Activated CD4-positive, alpha-beta T cell treated with anti-CD3 and anti-CD28 coated beads, Interleukin-2, amount 50 U/mL, for 24 hours (primary cell): ENCODE results near the gene BCAT1.
"Not testable (repeated sequence)": the region's sequence is repeated elsewhere in the genome, so short reads cannot be mapped to it uniquely, and the experiment has no call there.

Experiments
- DNase-seq, 2 donors: peaks; one replicate each; pipeline ENCODE4 v3.0.0-alpha.2; 2020; ENCODE audit warnings: low read depth in 1 of 2, low spot score in 1 of 2

The BCAT1 gene

DNA sequence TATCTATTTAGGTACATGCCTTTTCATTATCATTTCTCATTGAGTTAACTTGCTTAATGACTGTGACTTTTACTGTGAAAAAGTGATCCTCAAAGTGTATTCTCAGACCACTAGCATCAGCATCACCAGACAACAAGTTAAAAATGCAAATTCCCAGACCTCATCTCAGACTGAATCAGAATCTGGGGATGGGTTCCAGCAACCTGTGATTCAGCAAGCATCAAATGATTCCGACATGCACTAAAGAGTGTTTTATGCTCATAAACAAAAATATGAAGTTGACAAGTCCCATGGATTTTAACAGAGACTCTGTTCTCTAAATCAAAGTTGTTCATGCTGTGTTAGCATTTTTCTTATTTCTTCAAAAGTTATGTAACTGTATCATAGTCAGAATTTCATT is 130.6 kb downstream of the BCAT1 start:
- no peak for DNase-seq

DNA sequence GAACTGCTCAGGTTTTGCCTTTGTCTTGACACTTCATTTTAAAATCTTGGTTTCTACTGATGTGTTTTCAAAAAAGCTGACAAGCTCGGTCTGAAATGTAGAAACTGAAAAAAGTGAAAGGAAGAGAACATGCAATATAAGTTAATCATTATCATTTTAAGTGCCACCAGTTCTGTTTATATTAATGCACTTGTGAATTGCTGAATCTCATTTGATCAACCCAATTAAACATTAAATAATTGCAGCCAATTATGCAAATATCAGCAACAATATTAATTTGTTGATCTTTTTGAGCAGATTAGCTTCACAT is 133.8 kb downstream of the BCAT1 start:
- DNase-seq: no peak

DNA sequence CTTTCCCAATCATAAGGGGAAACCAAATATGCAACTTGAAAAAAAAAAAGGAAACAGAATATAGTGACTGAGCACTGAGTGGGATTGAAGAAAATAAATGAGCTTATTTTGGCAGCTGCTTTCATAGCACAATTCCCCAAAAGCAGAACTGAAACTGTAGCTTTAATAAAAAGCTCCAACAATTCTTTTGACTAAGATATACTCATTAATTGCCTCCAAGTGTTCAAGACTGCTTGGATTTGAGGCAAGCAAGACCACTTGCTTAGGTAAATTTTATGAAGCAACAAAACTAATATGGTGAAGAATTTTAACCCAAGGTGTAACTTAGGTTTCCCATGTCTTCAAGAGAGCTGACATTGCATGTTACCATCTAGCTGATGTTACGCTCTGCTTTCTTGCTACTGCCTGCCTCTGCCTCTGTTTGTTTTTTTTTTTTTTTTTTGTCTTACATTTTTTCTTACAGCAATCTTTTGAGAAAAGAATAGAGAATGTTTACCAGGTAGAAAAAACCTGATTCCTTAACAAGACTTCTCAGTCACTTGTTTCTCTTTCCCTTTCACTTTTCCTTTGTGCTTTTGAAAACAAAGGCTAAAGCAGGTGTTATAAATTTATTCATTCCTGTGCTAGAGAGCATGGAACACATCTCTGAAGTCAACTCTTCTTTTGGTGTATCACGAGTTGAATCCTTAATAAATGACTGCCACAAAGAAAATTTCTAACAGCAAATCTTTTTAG is 134.4 kb downstream of the BCAT1 start:
- DNase-seq: no peak

DNA sequence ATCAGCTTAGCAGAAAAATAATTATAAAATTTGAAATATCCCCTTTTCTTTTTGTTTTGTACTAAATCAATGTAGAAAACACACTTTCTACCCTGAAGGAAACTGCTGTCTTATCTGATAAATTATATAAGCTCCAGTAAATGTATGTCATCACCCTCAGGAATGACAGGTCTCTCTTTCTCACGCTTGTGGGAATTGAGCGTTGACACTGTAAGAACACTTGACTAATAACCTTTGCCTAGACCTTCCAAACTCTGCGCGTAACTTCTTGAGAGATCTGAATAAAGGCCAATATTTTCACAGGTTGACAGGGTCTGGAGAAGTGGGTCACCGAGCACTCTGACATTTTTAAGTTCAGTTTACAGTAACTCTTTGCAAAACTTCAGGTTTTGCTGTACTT is 138.5 kb downstream of the BCAT1 start:
- DNase-seq: no peak

DNA sequence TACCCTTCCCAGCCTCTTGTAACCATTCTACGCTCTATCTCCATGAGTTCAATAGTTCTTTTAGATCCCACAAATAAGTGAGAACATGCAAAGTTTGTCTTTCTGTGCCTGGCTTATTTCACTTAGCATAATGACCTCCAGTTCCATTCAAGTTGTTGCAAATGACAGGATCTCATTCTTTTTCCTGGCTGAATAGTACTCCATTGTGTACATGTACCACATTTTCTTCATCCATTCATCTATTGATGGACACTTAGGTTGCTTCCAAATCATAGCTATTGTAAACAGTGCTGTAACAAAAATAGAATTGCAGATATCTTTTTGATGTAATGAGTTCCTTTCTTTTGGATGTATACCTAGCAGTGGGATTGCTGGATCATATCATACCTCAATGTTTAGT is 139.6 kb downstream of the BCAT1 start:
- not testable (repeated sequence) for DNase-seq

DNA sequence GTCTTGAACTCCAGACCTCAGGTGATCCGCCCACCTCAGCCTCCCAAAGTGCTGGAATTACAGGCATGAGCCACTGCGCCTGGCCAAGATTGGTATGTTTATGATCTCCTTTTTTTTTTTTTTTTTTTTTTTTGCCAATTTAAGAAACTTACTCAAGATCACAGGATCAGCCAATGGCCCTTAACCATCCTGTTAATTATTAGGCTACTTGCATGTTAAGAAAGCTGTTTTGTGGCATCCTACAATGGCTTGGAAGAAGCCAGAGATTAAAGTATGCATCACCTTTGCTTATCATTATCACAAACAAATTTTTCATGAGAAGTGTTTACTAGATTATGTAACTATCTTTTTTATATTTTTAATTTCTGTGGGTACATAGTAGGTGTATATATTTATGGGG is 140.2 kb downstream of the BCAT1 start:
- no peak for DNase-seq

DNA sequence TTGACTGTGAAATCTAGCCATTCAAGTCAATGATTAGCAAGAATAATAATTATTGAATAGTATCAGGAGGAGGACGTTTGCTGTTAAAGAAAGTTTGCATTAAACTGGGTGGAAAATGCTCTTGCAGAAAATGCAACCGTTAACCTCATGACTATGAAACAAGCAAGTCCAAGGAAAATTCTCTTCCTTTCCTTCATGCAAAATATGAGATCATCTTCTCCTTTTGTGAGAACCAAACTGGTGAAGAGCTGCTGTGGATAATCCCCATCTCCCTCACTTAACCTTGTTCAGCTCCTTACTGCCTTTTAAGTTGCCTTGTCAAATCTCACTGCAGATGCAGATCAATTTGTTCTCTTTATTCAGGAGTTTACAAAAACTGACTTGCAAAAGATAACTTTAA is 142.5 kb downstream of the BCAT1 start:
- DNase-seq: no peak

DNA sequence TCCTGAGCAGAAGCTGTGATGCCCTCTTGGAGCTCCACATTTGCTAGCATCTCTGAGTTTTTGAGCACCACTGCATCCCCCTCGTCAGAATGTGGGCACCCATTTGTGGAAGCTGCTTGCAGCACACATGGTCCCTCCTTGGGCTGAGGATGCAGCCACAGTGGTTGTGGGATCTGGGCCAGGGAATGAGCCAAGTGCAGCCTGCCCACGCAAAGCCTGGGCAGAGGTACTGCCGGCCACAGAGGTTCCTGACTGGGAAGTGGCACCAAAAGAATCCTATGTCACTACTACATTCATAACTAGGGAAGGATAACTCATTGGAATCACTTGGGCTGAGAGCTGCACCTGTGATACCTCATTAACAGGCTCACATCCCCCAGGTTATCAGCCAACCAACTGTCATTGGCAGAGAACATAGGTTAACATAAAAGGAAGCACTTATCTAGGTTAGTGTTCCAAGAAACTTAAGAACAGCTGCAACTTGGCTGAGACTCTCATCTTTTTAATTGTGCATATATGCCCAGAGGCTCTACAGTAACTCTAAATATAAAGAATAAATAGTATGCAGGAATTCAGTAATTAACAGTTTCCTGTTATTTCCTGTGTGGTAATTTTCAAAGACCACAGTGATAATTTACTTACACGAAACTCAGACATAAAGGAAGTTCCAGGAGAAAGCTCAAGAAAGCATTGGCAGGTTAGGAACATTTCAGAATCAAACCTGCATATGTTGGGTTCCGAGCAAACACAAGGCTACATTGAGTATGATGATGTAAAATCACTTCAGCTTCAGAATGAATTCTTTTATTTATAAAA is 145.3 kb downstream of the BCAT1 start:
- DNase-seq: no peak

DNA sequence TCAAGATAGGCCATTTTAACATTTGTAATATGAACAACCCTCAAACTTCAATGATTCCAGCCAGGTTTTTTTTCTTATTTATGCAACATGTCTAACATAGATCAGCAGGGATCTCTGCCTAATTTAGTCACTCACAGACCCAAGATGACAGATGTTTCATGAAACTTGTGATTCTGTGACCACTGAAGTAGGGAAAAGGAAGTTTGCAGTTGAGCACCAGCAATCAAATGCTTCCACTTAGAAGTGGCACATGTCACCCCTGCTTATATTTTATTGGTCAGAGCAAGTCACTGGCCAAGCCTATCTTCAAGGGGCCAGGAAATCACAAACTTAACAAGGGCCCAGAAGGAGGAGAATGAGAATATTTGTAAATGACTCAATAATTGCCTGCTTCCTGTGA is 150.6 kb downstream of the BCAT1 start:
- no peak for DNase-seq

DNA sequence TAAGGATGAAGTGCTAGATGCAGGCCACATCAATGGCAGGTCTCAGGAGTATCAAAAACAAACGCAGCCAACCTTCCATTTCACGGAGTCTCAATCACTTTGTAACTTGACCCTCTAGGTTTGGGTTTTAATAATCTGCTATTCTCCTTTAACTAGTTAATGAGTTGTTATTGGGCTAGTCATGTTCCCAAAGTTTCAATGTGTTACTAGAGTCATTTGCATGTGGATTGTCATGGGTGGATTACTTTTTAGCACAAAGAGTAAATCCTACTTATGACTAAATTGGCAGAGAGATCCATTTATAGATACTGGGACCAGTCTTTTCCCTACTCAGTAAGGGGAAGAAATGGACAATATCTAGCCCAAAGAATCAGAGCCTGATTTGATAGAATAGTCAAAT is 151.0 kb downstream of the BCAT1 start:
- no peak for DNase-seq

DNA sequence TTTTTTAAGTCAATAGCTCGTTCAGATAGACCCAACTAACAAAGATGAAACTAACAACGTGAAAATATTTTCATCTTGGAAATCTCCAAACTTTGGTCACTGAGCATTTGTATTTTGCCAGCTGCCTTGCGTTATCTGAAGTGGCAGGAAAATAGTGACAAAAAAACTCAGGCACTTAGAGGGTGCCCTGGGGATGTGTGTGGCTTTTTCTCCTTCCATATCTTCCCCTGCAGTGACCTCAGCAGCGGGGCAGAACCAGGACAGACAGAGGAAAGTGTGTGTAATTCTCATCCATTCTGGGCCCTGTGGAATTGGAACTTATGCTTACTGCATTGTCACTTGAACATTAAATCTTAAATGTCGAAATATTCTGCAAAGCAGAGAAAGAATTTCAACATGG is 152.0 kb downstream of the BCAT1 start:
- no peak for DNase-seq

DNA sequence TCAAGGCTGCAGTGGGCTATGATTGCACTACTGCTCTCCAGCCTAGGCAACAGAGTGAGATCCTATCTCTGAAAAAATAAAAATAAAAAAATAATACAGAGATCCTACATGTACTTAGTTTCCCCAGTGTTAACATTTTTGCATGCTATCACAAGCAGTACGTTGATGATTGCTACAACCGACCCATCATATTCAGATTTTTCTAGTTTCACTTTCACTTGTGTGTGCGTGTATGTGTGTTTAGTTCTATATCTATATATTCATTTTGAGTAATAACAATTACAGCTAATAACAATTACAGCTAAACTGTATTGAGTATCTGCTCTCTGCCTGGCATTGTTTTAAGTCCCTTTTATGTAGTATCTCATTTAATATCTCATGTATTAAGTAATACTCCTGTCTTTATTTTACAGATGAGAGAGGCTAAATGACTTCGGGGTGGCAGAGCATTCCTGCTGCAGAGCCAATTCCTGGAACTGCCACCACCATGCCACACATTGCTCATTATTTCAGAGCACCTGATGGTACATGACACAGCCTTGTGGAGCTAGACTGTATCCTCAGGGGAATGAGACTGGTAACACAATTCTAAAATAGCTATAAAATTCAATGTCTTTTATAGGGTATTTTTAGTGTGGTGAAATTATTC is 153.1 kb downstream of the BCAT1 start:
- DNase-seq: no peak

DNA sequence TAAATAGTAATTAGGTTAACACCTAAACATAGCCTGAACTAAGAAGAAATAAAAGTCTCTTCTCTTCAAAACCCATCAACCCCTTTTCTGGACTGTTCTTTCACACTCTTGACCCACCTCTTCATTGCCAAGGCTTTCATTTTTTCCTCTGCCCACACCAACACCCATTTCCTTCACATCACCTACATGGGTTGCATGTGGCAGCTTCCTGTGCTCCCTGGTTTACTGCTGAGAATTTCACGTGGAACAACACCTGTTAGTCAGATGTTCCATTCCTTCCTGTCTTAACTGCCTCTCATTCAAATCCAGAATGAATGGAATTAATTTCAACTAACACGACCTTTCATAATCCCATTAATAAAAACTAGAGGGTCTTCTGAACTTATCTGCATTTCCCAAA is 157.3 kb downstream of the BCAT1 start:
- DNase-seq: no peak

DNA sequence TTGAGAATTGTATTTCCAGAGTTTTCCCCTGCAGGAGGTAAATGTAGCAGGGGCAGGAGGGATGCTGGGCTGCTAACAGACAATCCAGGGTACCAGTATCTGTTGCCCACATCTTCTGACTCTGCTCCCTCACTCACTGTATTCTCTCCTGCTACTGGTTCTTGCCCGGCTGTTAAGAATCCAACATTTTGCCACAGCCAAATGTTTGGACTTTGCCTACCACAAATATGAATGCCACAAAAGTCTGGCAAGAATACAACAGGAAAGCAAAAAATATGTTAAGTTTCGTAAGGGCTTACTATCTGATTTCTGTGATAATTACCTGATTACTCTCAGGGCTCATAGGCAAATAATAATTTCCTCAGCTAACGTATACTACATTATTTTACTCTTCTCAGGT is 160.0 kb downstream of the BCAT1 start:
- DNase-seq: no peak

DNA sequence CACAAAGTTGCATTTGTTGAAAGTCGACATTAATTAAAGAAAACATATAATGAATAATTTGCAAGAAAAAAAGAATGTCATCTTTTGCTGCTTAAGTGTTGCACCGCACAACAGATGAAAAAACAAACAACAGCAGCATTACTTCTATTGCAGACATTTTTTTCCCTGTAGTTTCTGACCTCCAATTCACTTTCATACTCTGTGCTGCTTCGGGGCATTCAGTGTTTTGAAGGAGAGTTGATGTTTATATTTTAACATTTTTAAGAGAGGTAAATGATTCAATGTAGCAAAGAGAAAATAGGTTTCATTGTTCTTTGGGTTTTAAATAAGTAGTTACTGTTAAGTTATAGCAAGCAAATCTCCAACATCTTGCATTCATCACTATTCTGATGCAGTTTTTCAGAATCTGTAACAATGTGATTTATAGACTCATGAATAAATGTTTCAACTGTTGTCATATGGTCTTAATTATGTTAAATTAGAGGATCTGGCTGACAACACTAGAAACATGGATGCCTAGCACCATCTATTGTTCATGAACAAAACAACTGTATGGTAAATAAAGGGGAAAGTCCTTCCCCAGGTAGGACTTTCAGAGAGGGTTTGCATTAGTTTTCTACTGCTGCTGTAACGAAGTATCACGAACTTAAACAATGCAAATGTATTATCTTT is 168.1 kb downstream of the BCAT1 start:
- no peak for DNase-seq

DNA sequence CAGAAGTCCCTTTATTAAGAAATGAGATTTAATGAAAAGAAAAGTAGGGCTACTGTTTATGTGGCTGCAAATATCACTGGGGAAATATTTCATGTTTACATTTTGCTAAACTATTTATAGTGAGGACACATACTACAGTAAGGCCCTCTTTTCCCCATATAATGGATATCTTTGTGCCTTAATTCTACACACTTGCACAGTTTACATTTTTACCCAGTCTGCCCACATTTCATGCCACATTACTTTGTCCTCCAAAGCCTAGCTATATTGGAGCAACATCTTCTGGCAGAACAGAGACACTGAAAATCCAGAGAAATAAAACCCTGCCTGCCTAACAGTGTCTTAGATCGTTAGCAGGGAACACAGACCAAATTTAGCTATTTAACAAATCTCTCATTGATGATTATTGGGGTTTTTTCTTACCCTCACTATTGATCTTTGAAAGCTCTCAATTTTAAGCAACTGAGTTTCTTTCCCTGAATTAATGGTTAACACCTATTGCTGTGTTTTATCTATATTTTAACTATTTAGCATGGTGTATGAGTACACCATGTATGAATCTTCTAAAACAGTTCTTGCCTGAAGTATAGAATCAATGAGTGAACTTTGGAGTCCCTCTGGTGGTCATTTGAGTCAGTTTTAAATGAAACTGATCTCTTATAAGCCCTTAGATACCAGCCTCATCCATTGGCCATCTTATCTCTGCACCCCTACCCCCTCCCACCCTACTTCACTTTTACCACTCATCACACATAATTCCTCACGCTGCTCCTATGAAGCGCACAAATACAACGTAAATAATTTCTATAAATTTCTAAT is 170.2 kb downstream of the BCAT1 start:
- DNase-seq: no peak

DNA sequence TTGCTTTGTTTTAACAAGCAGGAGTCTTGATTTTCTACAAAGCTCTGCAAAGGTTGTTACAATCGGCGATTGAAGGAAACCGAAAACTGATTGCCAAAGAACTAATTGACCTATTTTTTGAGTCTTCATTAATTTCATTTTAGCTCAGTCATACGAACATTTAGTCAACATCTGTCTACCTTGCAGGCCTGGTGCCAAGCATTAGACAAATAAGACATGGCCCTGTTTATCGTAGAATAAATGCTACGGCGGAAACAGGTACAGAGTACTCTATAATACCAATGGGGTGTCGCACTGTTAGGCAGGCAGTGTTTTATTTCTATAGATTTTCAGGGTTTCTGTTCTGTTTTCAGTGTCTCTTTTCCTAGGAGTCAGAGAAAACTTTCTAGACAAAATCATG is 171.5 kb downstream of the BCAT1 start:
- no peak for DNase-seq

DNA sequence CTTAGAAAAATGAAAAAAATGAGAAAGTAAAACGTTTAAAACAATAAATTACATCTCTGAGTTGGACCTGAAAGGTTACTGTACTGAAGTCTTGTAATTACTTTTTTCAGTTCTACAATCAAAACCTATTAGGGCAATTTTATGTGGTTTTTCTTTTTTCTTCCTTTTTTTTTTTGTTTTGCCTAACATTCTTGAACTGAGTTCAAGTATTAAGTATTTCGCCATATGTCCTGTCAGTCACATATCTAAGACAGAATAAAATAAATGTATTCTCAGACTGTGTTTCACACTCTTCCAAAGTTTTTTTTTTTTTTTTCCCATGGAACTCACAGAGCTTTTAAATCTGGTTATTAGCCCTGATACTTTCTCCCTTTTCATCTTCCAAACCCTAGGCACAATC is 172.0 kb downstream of the BCAT1 start:
- DNase-seq: no peak

DNA sequence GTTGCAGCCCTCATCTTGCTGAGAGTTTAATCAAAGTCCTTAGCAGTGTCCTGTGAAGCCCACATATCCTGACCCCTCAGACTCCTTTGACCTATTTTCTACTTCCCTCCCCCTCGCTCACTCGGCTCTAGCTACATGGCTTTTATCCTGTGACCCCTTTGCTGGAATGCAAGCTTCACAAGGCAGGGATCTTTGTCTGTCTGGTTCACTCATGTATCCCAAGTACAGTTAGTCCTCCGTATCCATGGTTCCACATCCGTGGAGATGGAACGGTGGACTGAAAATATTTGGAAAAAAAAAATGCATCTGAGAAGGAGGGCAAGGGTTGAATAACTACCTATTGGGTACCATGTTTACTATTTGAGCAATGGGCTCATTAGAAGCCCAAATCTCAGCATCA is 173.8 kb downstream of the BCAT1 start:
- DNase-seq: no peak

DNA sequence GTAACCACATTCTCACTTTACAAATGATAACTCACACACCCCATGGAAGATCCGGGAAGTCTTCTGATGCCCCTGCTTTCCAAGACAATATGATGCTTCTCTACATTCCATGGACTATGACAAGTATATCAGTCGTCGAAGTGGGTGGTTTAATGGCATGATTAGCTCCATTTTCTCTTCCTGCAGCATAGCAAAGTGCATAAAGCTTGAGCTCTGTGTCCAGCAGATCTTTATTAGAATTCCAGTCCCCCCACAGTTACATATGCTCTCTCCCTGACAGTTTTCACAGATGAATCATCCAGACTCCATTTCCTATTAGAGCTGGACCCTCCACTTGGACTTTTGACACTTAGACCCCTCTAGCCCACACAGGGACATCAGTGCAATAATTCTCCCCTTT is 174.9 kb downstream of the BCAT1 start:
- no peak for DNase-seq

DNA sequence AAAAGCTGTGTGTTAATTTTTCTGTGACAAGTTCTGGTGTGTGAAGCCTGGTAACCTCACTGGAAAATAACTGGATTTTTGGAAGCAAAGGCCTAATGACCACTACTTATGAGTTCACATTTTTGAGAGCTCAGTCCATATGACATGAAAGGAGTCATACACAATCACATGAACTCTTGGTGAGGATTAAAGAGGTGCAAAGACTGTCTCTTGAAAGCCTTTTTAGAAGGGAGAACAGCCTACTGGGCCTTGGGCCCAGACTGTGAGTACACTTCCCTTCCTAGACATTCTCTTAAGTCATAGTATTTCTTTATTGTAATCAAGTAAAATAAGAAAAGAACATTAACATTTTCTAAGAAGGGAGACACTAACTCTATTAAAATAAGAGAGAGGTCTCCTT is 176.1 kb downstream of the BCAT1 start:
- no peak for DNase-seq
